GM19035 (cell line): ENCODE data around the gene DPP7.

Experiments
- ATAC-seq: cut with Tn5 transposase; IDR thresholded peaks from one replicate; pipeline ENCODE4 v1.9.1; 2021; ENCODE audit not compliant: unreplicated experiment

Gene DPP7

DNA sequence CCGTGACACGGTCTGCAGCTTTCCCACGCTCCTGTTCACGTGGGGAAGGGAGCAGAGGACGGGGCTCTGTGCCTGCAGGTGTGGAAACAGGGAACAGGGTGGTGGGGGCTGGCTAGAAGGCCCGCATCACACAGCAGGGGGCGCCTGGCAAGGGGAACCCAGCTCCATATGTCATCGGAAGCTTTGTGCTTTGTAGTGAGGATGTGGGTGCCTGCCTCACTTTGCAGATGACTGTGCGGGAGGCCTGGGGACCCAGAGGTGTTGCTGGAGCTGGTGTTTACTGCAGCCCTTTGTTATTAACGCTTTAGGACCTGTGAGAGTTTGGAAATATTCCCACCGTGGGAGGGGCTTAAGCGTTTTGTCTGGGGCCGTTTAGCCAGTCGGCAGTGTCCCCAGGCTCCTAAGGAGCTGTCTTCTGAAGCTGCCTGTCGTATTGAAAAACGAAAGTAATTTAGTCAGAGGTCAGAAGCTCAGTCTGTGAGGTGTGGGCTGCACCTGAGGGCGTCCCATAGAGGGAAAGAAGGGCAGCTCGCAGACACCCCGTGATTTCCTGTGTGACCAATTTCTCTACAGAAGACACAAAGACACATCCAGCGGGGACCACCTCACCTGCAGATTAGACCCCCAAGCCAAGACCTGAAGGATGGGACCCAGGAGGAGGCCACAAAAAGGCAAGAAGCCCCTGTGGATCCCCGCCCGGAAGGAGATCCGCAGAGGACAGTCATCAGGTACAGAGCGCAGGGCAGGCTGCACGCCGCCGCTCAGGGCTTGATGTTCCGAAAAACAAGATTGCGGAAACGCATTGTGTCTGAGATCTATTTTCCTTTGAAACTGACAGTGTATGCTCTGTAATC lies 18.6 kb downstream of the DPP7 start:
- peak; percentile 91 for ATAC-seq

- no peak for ATAC-seq
Observed at GRCh38 chr9:137089232-137089947, 25.1 kb downstream of the DPP7 start.

GRCh38 chr9:137088121-137088520 lies 26.4 kb downstream of the DPP7 start:
- ATAC-seq: no peak

- no peak for ATAC-seq
Observed at GRCh38 chr9:137087409-137087925, 27.1 kb downstream of the DPP7 start.

DNA sequence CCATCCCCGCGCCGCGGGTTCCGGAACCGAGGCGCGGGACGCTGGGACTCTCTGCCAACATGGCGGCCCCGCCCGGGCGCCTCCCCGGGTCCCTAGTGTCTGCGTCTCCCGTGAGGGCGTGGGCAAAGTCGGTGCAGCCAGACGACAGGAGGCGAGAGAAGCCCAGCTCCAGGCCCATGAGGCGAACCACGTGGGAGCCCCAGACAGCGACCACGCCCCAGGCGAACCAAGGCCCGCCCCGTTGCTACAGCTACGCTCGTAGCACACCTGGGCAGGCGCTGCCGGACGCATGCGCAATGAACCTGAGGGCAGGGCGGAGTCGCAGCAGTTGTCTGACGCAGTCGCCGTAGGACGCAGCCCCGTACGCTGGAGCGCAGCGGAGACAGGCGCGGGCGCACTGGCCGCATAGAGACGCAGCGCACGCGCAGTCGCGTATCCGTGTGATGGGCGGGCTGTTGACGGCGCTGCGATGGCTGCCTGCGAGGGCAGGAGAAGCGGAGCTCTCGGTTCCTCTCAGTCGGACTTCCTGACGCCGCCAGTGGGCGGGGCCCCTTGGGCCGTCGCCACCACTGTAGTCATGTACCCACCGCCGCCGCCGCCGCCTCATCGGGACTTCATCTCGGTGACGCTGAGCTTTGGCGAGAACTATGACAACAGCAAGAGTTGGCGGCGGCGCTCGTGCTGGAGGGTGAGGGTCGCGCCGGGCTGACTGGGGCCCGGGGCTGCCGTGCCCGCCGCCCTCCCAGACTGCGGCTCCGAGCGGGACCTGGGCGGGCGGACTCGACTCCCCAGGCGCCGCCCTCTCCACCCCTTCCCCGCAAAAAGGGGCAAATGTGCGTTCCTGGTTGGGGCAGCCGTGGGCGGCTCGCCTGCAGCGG lies 27.8 kb downstream of the DPP7 start, which contains the start of gene MAN1B1:
TSS of gene MAN1B1 (plus strand) at position 455 of the 878 bp plus-strand sequence. CDS start at position 470, 15 bp downstream.
- peak; percentile 84 for ATAC-seq

DNA sequence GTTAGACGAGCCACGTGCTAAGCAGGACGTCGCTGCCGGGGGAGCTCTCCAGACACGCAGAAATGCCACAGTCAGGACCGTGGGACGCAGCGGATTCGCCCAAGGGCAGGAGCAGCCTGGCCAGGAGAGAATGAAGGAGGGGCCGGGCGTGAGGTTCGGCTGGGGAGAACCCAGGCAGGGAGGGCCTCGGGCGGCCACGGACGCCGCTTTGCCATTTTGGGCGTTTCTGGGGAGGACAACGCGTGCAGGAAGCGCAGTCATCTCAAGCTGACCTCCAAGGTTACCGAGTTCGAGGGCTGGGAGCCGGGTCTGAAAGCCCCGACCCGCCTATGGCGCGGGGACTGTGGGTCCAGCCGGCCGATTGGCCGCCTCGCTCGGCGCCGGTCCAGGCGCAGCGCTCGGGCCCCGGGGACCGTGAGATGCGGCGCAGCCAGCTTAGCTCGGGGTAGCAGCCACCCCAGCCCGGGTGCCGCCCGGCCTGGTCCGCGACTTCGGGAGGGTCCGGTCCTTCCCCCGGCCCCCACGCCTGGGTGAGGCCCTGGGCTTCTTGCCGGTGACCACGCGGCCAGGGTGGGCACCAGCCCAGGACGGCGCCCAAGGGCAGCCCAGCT lies 28.5 kb downstream of the DPP7 start:
- ATAC-seq: no peak

GRCh38 chr9:137084526-137084925 lies 30.0 kb downstream of the DPP7 start:
- no peak for ATAC-seq

DNA sequence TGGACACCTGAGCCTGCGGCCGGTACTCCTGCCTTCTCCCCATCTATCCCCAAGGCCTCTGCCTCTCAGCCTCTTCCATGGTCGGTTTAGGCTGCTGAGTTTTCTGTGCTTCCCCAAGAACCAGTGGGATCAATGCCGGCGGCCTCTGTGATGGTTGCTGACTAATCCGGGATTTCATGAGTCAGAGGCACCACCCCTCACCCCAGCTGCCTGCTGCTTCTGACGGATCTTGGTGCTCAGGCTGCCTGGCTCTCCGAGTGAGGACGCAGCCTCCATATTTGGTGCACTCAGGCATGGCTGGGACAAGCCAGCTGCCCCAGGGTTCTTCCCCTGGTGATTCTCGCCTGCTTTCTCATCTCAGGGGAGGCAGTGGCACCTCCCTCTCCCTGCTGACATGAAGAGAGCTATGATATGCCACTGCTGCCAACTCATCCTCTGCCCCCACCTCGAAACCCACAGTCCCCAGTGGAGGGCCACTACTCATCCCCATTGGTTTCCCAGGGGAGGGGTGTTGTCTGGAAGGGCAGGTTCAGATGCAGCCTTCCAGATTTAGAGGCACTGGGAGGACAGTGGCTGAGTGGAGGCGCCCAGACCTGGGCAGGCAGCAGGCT lies 31.0 kb downstream of the DPP7 start:
- ATAC-seq: no peak

DNA sequence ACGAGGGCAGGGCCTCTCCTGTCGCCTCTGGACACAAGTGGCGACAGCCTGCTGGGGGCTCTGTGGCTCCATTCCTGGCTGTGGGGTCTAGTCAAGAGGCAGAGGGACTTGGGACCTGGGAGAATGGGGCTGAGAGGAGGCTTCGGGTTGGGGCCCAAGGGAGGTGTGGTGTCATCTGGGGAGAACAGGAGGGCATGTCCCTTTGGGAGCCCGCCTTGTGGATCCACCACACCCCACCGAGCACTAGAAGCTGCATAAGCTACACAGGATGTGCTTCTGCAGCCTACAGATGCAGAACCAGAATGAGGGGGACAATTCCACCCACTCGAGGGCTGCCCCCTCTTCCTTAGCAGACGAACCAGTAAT lies 31.6 kb downstream of the DPP7 start:
- no peak for ATAC-seq

- ATAC-seq: no peak
Observed at GRCh38 chr9:137082222-137082924, 32.2 kb downstream of the DPP7 start.

GRCh38 chr9:137080260-137081122 lies 34.0 kb downstream of the DPP7 start:
- ATAC-seq: no peak

DNA sequence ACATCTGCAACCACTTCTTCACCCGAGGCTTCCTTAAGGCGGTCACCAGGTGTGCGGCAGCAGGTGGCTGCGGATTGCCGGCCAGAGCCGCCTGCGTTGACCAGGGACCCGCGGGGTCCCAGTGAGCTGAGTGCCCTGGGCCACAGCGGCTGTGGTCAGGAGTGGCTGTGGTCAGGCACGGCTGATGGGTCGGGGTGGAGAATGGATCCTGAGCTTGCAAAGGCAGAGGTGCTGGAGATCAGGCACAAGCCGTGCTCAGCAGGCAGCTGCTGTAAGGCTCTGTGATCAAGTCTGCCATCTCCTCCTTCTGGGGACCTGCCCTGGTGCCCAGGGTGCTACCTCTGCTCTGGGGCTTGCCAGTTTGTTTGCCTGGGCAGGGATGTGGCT lies 35.1 kb downstream of the DPP7 start:
- no peak for ATAC-seq

GRCh38 chr9:137078701-137079400 lies 35.7 kb downstream of the DPP7 start:
- no peak for ATAC-seq

GRCh38 chr9:137077758-137078693 lies 36.5 kb downstream of the DPP7 start:
- peak; percentile 15 for ATAC-seq

DNA sequence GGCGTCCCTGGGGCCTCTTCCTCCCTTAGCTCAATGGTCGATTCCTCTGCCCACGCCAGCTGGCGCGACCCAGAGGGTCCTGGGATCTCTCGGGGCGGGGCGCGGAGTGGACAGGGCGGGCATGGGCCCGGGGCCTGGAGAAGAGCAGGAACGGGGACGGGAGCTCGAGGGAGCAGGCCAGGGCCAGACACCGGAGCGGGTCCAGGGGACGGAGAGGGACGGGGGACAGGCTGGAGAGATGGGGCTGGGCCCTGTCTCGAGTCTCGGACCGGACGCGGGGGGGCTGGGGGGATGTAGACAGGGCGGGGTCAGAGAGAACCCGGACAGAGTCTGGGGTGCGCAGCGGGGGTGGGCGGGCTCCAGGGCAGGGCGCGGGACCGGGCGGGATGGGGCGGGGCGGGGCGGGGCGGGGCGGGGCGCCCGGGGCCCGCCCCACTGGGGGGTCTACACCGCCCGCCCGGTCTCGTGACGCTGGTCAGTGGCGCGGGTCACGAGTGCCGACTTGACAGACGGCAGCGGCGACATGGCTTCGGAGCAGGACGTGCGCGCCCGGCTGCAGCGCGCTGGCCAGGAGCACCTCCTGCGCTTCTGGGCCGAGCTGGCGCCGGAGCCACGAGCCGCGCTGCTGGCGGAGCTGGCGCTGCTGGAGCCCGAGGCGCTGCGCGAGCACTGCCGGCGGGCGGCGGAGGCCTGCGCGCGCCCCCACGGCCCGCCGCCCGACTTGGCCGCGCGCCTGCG lies 37.4 kb downstream of the DPP7 start, which contains the start of gene UAP1L1:
TSS of gene UAP1L1 (plus strand) at position 508 of the 738 bp plus-strand sequence. CDS start at position 524, 16 bp downstream.
- ATAC-seq: peak; percentile 71

- ATAC-seq: no peak
Observed at GRCh38 chr9:137076636-137077009, 37.9 kb downstream of the DPP7 start.
